ENCODE results near the gene NFIX.

The NFIX gene

DNA sequence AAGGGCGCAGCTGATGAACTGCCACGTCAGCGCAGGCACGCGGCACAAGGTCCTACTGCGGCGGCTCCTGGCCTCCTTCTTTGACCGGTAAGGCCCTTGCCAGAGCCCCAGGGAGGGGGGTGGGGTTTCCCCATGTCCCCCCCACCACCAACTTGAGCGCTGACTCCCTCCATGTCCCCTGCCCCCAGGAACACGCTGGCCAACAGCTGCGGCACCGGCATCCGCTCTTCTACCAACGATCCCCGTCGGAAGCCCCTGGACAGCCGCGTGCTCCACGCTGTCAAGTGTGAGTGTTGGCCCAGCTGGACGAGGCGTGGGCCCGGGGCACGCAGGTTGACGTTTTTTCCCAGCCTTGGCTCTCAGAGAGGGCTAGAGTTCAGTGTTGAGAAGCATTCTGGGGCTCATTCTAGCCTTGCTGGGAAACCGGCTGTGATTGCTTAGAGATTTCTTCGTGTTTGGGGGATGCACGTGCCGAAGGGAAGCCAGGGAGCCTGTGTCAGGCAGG is 142.1 kb downstream of the NFIX start:
- in situ Hi-C loops (cut with MboI; ENCODE audit: low pct_unique_long_range_greater_than_20kb, low sequenced_read_pairs, unreplicated experiment) = no loop called here
- TF ChIP-seq, protein P1, sequence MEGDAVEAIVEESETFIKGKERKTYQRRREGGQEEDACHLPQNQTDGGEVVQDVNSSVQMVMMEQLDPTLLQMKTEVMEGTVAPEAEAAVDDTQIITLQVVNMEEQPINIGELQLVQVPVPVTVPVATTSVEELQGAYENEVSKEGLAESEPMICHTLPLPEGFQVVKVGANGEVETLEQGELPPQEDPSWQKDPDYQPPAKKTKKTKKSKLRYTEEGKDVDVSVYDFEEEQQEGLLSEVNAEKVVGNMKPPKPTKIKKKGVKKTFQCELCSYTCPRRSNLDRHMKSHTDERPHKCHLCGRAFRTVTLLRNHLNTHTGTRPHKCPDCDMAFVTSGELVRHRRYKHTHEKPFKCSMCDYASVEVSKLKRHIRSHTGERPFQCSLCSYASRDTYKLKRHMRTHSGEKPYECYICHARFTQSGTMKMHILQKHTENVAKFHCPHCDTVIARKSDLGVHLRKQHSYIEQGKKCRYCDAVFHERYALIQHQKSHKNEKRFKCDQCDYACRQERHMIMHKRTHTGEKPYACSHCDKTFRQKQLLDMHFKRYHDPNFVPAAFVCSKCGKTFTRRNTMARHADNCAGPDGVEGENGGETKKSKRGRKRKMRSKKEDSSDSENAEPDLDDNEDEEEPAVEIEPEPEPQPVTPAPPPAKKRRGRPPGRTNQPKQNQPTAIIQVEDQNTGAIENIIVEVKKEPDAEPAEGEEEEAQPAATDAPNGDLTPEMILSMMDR (IDR thresholded peaks at IDR 0.05; ENCODE audit: extremely low read depth, insufficient read depth, missing control alignments) = no peak
- no peak for DNase-seq (ENCODE audit: low spot score)

- TF ChIP-seq, protein P1 (IDR thresholded peaks at IDR 0.05; ENCODE audit: extremely low read depth, insufficient read depth, missing control alignments) = no peak
- DNase-seq (ENCODE audit: low spot score) = no peak
- in situ Hi-C loops (cut with MboI; ENCODE audit: low pct_unique_long_range_greater_than_20kb, low sequenced_read_pairs, unreplicated experiment) = no loop called here
Measured at GRCh38 chr19:13138171-13138915, 143.1 kb downstream of the NFIX start.

DNA sequence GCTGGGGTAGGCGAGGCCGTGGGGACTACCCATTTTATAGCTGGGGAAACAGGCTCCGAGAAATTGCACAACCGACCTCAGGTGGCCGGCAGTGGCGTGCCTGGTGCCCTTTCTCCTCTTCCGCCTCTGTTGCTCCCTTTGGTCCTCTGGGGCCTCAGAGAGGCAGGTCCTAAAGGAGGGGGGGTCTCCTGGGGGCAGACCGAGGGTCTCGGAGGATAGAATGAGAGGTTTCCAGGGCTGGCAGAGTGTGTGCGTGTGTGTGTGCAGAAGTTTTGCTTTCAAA is 143.6 kb downstream of the NFIX start:
- TF ChIP-seq, protein P1 (IDR thresholded peaks at IDR 0.05; ENCODE audit: extremely low read depth, insufficient read depth, missing control alignments) = no peak
- in situ Hi-C loops (cut with MboI; ENCODE audit: low pct_unique_long_range_greater_than_20kb, low sequenced_read_pairs, unreplicated experiment) = no loop called here
- DNase-seq (ENCODE audit: low spot score) = no peak

DNA sequence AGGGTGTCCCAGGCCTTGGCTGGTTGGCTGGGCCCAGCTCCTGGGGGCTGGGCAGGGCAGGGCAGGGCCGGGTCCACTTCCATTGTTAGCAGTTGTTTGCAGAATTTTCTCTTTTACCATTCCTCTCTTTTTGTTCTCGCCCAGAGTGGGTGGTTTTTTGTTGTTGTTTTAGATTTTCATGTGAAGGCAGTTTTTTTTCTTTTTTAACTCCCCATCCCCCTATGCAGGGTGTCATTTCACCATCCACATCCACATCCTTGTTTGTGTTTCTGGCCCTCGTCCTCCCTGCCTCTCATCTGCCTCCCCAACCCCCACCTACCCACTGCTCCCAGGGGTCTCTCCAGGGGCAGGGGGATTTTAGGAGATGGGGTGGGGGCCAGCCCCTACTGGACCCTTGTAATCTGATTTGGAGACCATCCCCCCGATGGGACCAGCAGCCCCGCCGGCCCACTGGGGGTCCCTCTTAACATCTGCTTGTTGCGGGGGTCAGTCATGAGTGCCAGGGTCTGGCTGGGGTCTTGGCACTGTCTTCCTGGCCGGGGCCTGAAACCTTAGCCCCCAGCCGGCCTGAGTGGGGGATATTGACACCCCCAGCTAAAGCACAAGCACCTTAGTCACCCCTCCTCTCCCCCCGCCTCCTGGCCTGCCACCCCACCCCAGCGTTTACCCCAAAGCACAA is 144.5 kb downstream of the NFIX start:
- in situ Hi-C loops (cut with MboI; ENCODE audit: low pct_unique_long_range_greater_than_20kb, low sequenced_read_pairs, unreplicated experiment) = no loop called here
- TF ChIP-seq, protein P1 (IDR thresholded peaks at IDR 0.05; ENCODE audit: extremely low read depth, insufficient read depth, missing control alignments) = no peak
- no peak for DNase-seq (ENCODE audit: low spot score)

GRCh38 chr19:13146763-13147563 is 151.7 kb downstream of the NFIX start:
- DNase-seq (ENCODE audit: low spot score) = no peak
- in situ Hi-C loops (cut with MboI; ENCODE audit: low pct_unique_long_range_greater_than_20kb, low sequenced_read_pairs, unreplicated experiment) = no loop called here

More at GRCh38 chr19:13146763-13147563, 151.7 kb downstream of the NFIX start:
- TF ChIP-seq, protein P1 (IDR thresholded peaks at IDR 0.05; ENCODE audit: extremely low read depth, insufficient read depth, missing control alignments) = no peak
